ENCODE results near the gene ELL2. TPM values are rescaled to one million over a fixed set of nuclear protein-coding genes. Genes with fewer than 3 reads are reported as not detected.

Gene ELL2
- total and polyA plus RNA-seq, 2 of the 13 experiments (the other 11 are each of a cell fraction or from before 2014, with no cell fraction given): 78.9 to 97.1 TPM

- TF ChIP-seq KIAA2018 (CRISPR knock-in tag; IDR thresholded peaks at IDR 0.05; ENCODE audit: borderline replicate concordance) (no peak), NFIC (IDR thresholded peaks at IDR 0.05; ENCODE audit: low read length) (no peak), STAT5B (CRISPR knock-in tag; IDR thresholded peaks at IDR 0.05) (no peak), CBX2 (IDR thresholded peaks at IDR 0.05; ENCODE audit: low read depth, low read length) (no peak), CBX2 (CRISPR knock-in tag; IDR thresholded peaks at IDR 0.05; ENCODE audit: low read depth) (no peak), FOXM1 (CRISPR knock-in tag; IDR thresholded peaks at IDR 0.05) (no peak), CCDC6 (CRISPR knock-in tag; IDR thresholded peaks at IDR 0.05) (0 out of 2 replicates have a peak, but pooled peaks have one; percentile 50), ZNF224 (CRISPR knock-in tag; IDR thresholded peaks at IDR 0.05) (no peak), ZBTB43 (CRISPR knock-in tag; conservative IDR thresholded peaks at IDR 0.05) (peak; percentile 30; the same call in 1 of the 2 replicates), ZNF687 (CRISPR knock-in tag; IDR thresholded peaks at IDR 0.05) (no peak), ZBTB21 (CRISPR knock-in tag; IDR thresholded peaks at IDR 0.05) (0 out of 2 replicates have a peak, but pooled peaks have one; percentile 37)
- TF ChIP-seq, protein P1, sequence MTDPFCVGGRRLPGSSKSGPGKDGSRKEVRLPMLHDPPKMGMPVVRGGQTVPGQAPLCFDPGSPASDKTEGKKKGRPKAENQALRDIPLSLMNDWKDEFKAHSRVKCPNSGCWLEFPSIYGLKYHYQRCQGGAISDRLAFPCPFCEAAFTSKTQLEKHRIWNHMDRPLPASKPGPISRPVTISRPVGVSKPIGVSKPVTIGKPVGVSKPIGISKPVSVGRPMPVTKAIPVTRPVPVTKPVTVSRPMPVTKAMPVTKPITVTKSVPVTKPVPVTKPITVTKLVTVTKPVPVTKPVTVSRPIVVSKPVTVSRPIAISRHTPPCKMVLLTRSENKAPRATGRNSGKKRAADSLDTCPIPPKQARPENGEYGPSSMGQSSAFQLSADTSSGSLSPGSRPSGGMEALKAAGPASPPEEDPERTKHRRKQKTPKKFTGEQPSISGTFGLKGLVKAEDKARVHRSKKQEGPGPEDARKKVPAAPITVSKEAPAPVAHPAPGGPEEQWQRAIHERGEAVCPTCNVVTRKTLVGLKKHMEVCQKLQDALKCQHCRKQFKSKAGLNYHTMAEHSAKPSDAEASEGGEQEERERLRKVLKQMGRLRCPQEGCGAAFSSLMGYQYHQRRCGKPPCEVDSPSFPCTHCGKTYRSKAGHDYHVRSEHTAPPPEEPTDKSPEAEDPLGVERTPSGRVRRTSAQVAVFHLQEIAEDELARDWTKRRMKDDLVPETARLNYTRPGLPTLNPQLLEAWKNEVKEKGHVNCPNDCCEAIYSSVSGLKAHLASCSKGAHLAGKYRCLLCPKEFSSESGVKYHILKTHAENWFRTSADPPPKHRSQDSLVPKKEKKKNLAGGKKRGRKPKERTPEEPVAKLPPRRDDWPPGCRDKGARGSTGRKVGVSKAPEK (CRISPR knock-in tag; IDR thresholded peaks at IDR 0.05; ENCODE audit: borderline replicate concordance): no peak
Observed at GRCh38 chr5:95862671-95863382, 98.8 kb downstream of the ELL2 start (continued).

Measured in HepG2 (cell line).